OCI-LY7 (cell line): ENCODE measurements around the gene DENND4A.

Experiments
- EZH2phosphoT487 ChIP-seq: fragments of 200-600 bp; sonication (generic); IDR thresholded peaks from 2 replicates; pipeline ENCODE4 v1.6.1; 2018; ENCODE audit warnings: low read depth, borderline replicate concordance, mild to moderate bottlenecking, mixed run types, antibody characterized with exemption, low read length, moderate library complexity, mixed read lengths
- TF ChIP-seq, protein P1 (sequence below): fragments of 200-600 bp; sonication (generic); conservative IDR thresholded peaks from 2 replicates; pipeline ENCODE4 v1.5.1; 2014; ENCODE audit warnings: mild to moderate bottlenecking, antibody characterized with exemption, low read length, moderate library complexity, mixed read lengths

DNA sequence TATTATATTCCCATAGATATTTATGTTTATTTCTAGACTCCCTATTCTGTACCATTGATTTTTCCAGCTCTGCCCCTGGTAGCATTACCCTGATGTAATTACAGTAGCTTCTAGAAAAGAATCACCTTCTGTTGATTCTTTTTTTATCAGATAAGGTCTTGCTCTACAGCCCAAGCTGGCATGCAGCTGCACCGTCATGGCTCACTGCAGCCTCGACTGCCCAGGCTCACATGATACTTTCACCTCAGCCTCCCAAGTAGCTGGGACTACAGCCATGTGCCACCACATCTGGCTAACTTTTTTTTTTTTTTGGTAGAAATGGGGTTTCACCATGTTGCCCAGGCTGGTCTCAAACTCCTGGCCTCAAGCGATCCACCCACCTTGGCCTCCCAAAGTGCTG, 128.6 kb downstream of the DENND4A start:
- TF ChIP-seq, protein P1, sequence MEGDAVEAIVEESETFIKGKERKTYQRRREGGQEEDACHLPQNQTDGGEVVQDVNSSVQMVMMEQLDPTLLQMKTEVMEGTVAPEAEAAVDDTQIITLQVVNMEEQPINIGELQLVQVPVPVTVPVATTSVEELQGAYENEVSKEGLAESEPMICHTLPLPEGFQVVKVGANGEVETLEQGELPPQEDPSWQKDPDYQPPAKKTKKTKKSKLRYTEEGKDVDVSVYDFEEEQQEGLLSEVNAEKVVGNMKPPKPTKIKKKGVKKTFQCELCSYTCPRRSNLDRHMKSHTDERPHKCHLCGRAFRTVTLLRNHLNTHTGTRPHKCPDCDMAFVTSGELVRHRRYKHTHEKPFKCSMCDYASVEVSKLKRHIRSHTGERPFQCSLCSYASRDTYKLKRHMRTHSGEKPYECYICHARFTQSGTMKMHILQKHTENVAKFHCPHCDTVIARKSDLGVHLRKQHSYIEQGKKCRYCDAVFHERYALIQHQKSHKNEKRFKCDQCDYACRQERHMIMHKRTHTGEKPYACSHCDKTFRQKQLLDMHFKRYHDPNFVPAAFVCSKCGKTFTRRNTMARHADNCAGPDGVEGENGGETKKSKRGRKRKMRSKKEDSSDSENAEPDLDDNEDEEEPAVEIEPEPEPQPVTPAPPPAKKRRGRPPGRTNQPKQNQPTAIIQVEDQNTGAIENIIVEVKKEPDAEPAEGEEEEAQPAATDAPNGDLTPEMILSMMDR: no peak
- TF ChIP-seq EZH2phosphoT487: no peak
